HL-60 (cell line): Measurements from ENCODE around the gene FAF1.

Experiments used
- DNase-seq, 2 experiments: peaks; one replicate each; pipeline ENCODE4 v3.0.0-alpha.2; 2010 to 2020; ENCODE audit warnings: low read depth in 1 of 2, low spot score in 1 of 2
- H3K27ac ChIP-seq: fragments of 250-450 bp; sonication (Bioruptor Pico); replicated peaks from 2 replicates; pipeline ENCODE4 v1.5.1; 2020; ENCODE audit warnings: mild to moderate bottlenecking, moderate library complexity
- H3K27me3 ChIP-seq: fragments of 250-450 bp; sonication (Bioruptor Pico); 2 replicates; pipeline ENCODE4 v1.5.1; 2021; ENCODE audit warnings: mild to moderate bottlenecking, moderate library complexity; ENCODE audit not compliant: insufficient read depth, poor library complexity, severe bottlenecking
- H3K4me3 ChIP-seq: replicated peaks from 2 replicates; pipeline ENCODE4 v1.5.1; 2011; ENCODE audit warnings: mild to moderate bottlenecking, control low read depth, low read length; ENCODE audit not compliant: insufficient read depth
- GABPA ChIP-seq: IDR thresholded peaks from 2 replicates; pipeline ENCODE4 v1.6.1; 2012; ENCODE audit warnings: low read depth
- POLR2AphosphoS5 ChIP-seq: IDR thresholded peaks from 2 replicates; pipeline ENCODE4 v1.6.1; 2012; ENCODE audit warnings: low read depth
- REST ChIP-seq: IDR thresholded peaks from 2 replicates; pipeline ENCODE4 v1.6.1; 2012; ENCODE audit warnings: low read depth; ENCODE audit not compliant: insufficient replicate concordance
- SPI1 ChIP-seq: IDR thresholded peaks from 2 replicates; pipeline ENCODE4 v1.6.1; 2012; ENCODE audit warnings: low read depth, mild to moderate bottlenecking, borderline replicate concordance
- TF ChIP-seq, protein P1 (sequence below): IDR thresholded peaks from one replicate; pipeline ENCODE4 v1.5.1; 2011; ENCODE audit warnings: low read length, control low read depth, inconsistent platforms; ENCODE audit not compliant: insufficient read depth

The FAF1 gene

DNA sequence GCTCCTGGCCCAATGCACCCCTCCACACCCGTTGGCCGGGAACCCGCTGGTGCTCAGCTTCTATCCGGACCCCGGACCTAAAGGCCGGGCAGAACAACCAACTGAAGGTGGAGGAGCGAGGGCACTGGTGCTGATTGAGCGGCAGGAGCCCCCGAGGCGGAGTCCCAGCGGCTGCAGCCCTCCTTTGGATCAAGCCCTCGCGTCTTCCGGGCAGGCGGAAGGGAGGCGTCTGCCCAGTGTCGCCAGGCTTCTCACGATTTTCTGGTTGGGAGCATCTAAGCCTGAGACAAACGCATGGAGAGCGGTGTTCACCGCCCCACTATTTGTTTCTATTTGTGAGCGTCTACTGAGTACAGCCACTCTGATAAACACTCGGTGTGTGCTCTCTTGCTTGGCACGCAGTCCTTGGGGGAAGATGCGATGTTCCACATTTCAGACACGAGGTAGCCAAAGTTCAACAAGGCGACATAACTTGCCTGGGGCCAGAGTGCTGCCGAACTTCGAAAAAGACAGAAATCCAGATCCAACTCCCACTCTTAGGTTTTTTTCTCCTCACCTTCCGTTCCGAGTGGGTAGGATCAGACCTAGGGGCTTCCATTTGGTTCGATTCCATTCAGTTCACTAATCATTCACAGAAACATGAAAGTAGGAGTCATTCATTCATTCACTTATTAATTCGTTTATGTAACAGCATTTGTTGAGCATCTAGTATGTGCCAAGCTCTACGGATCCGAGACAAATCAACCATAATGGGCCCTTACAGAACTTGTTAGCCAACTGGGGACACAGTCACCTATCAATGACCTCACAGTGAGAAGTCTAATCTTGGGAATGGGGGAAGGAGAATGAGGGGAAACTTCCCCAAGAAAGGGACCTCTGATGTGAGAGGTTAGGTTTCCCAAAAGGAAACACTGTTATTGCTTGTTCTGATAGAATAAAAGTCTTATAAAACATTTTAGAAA lies 532.0 kb downstream of the FAF1 start:
- DNase-seq = no peak
- Histone ChIP-seq H3K27ac (no peak overlapping the region), H3K27me3 (peaks cover 78% of the 10 kb centered on the region), H3K4me3 (no peak overlapping the region)
- TF ChIP-seq, protein P1, sequence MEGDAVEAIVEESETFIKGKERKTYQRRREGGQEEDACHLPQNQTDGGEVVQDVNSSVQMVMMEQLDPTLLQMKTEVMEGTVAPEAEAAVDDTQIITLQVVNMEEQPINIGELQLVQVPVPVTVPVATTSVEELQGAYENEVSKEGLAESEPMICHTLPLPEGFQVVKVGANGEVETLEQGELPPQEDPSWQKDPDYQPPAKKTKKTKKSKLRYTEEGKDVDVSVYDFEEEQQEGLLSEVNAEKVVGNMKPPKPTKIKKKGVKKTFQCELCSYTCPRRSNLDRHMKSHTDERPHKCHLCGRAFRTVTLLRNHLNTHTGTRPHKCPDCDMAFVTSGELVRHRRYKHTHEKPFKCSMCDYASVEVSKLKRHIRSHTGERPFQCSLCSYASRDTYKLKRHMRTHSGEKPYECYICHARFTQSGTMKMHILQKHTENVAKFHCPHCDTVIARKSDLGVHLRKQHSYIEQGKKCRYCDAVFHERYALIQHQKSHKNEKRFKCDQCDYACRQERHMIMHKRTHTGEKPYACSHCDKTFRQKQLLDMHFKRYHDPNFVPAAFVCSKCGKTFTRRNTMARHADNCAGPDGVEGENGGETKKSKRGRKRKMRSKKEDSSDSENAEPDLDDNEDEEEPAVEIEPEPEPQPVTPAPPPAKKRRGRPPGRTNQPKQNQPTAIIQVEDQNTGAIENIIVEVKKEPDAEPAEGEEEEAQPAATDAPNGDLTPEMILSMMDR = no peak
- TF ChIP-seq POLR2AphosphoS5 (no peak), SPI1 (no peak), REST (no peak), GABPA (no peak)

DNA sequence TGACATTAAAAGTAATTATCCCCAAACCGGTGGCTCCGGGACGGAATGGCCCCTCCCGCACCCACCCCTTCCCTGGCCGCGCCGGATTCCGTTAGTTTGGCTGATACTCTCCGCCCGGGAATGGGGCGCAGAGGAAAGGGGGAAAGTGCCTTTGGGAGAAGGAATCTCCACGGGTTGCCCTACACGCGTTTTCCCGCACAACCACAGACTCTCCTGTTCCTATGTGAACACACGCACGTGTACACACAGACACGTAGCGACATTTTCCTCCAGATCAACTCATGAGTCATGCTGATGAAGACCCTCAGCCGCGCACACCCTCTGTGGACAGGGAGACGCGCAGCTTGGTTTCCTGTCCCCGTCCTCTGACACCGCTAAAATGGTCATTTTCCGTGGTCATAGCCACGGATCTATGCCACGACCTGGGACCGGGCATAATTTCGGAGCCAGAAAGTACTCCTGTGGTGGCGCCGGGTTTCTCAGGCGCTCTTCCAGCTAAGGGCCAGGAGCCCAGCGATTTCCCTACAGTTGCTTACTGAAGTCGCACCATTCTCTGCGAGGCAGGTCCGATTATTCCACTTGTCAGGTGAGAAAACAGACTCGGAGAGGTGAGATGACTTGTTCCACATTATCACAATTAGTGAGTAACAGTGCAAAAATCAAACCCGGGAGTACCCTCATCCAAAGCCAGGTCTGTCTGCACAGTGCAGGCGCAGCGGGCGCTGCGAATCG lies 532.8 kb downstream of the FAF1 start:
- Histone ChIP-seq H3K27ac (no peak overlapping the region), H3K4me3 (no peak overlapping the region), H3K27me3 (peaks cover 86% of the 10 kb centered on the region)
- DNase-seq = no peak
- TF ChIP-seq GABPA (no peak), POLR2AphosphoS5 (no peak), REST (no peak), SPI1 (no peak)
- TF ChIP-seq, protein P1 = no peak

DNA sequence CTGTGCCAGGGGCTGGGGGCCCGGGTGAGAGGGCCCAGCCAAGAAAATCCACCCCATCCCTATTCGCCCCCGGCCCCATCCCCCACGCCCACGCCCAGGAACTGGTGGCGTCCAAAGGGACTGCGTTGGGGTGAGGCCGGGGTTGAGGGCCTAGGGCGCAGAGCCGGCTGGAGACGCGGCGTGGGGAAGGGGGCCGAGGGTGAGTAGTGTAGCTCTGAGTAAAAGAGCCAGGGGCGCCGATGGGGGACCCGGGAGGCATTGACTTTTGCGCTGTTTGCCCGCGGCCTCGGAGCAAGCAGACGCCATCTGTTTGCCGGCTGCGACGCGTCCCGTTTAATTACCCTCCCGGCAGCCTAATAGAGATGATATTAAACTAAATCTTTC lies 533.4 kb downstream of the FAF1 start:
- H3K27ac ChIP-seq = no peak overlapping the region
- H3K27me3 ChIP-seq = peaks cover 89% of the 10 kb centered on the region
- TF ChIP-seq, protein P1 = no peak
- no peak for TF ChIP-seq SPI1
- TF ChIP-seq POLR2AphosphoS5 = no peak
- no peak for TF ChIP-seq REST
- TF ChIP-seq GABPA = no peak
- H3K4me3 ChIP-seq = no peak overlapping the region
- DNase-seq = no peak
